Mesothelial cell of epicardium (in vitro differentiated cells): ENCODE data around the gene GCC2. TPM values are rescaled to one million over a fixed set of nuclear protein-coding genes. Genes with fewer than 3 reads are reported as not detected.

Experiments used
- DNase-seq, 2 experiments: peaks; one replicate each; pipeline ENCODE4 v3.0.0; 2021; ENCODE audit warnings: low spot score in 2 of 2; ENCODE audit not compliant: unreplicated experiment in 2 of 2
- H3K27ac Mint-ChIP-seq: 2 replicates; pipeline ENCODE4 v1.8.0; 2021; ENCODE audit warnings: mixed read lengths
- H3K27me3 Mint-ChIP-seq: 2 replicates; pipeline ENCODE4 v1.8.0; 2021; ENCODE audit warnings: low read depth, mixed read lengths
- H3K36me3 Mint-ChIP-seq: 2 replicates; pipeline ENCODE4 v1.8.0; 2021; ENCODE audit warnings: mixed read lengths
- H3K4me1 Mint-ChIP-seq: 2 replicates; pipeline ENCODE4 v1.8.0; 2021; ENCODE audit warnings: mixed read lengths
- H3K4me3 Mint-ChIP-seq: 2 replicates; pipeline ENCODE4 v1.8.0; 2021; ENCODE audit warnings: mild to moderate bottlenecking, moderate library complexity, mixed read lengths
- H3K9me3 Mint-ChIP-seq: 2 replicates; pipeline ENCODE4 v1.8.0; 2021; ENCODE audit warnings: mixed read lengths
- total RNA-seq: library from RNA; stranded (reverse); gene quantifications from 3 replicates; pipeline ENCODE4 v1.2.1, GENCODE V29; 2021
- TF ChIP-seq, protein P1 (sequence below): fragments of 200-600 bp; sonication (generic); IDR thresholded peaks from one replicate; pipeline ENCODE4 v1.5.0; 2021; ENCODE audit warnings: antibody characterized with exemption; ENCODE audit not compliant: unreplicated experiment

GCC2 gene
- total RNA-seq, 1 donor from 2014 or later: 44.2 TPM

DNA sequence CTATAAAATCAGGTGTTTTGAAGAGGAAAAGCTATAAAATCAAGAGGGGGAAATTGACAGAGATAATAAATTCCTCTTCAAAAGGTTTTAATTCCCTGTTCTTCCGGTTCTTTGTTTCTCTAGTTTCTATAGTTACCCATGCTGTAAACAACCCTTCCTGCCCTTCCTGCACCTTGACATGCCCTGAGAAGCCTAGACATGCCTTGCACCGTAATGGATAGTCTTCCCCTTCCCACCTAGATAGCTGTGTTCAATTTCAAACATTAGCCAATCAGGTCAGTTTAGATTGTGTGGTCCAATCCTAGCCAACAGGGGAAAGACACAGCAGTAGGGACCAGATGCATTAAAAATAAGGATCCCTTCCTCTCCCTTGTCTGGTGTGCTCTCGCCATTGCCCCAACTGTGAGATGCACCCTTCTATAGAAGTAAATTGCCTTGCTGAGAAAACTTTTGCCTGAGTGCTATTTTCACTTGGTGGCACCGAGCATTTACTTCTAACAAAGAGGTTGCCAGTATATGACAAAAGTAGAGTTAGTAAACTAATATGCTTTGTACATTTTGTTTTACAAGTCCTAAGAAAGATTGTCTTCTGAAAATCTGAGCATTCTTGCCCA is 44.1 kb upstream of the GCC2 start:
- no peak overlapping the region for H3K27ac Mint-ChIP-seq
- H3K36me3 Mint-ChIP-seq: no peaks in the 10 kb centered on the region
- H3K9me3 Mint-ChIP-seq: peaks cover 30% of the 10 kb centered on the region
- no peaks in the 10 kb centered on the region for H3K4me1 Mint-ChIP-seq
- no peaks in the 10 kb centered on the region for H3K27me3 Mint-ChIP-seq
- TF ChIP-seq, protein P1, sequence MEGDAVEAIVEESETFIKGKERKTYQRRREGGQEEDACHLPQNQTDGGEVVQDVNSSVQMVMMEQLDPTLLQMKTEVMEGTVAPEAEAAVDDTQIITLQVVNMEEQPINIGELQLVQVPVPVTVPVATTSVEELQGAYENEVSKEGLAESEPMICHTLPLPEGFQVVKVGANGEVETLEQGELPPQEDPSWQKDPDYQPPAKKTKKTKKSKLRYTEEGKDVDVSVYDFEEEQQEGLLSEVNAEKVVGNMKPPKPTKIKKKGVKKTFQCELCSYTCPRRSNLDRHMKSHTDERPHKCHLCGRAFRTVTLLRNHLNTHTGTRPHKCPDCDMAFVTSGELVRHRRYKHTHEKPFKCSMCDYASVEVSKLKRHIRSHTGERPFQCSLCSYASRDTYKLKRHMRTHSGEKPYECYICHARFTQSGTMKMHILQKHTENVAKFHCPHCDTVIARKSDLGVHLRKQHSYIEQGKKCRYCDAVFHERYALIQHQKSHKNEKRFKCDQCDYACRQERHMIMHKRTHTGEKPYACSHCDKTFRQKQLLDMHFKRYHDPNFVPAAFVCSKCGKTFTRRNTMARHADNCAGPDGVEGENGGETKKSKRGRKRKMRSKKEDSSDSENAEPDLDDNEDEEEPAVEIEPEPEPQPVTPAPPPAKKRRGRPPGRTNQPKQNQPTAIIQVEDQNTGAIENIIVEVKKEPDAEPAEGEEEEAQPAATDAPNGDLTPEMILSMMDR: no peak
- no peak overlapping the region for H3K4me3 Mint-ChIP-seq
- no peak for DNase-seq

DNA sequence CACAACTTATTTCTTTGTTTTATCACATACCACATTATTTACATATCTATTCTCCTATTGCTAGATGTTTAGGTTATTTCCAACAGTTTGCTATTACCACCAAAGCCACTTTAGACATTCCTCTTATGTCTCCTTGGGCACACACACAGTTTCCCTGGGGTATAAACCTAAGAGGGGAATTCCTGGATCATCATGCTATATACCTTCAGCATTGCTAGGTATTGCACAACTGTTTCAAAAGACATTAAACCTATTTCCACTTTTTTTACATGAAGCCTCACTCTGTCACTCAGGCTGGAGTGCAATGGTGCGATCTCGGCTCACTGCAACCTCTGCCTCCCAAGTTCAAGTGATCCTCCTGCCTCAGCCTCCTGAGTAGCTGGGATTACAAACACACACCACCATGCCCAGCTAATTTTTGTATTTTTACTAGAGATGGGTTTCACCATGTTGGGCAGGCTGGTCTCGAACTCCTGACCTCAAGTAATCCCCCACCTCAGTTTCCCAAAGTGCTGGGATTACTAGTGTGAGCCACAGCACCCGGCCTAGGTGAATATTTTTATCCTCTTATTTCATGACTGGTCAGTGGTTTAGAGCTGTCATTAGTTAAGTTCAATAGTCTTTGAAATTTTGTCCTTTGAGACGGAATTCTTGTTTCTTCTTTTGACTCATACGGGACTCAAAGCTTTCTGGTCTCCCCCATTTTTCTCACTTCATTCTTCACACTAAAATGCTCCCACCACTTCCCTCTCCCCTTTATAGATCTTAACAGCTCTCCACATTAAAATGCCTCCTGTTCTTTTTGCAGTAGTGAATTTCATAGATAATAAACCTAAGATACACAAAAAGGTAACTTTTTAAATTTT is 40.9 kb upstream of the GCC2 start:
- peaks cover 20% of the 10 kb centered on the region for H3K9me3 Mint-ChIP-seq
- TF ChIP-seq, protein P1: no peak
- H3K4me3 Mint-ChIP-seq: no peak overlapping the region
- no peaks in the 10 kb centered on the region for H3K27me3 Mint-ChIP-seq
- H3K36me3 Mint-ChIP-seq: no peaks in the 10 kb centered on the region
- no peak for DNase-seq
- no peak overlapping the region for H3K27ac Mint-ChIP-seq
- H3K4me1 Mint-ChIP-seq: peaks cover 3% of the 10 kb centered on the region

DNA sequence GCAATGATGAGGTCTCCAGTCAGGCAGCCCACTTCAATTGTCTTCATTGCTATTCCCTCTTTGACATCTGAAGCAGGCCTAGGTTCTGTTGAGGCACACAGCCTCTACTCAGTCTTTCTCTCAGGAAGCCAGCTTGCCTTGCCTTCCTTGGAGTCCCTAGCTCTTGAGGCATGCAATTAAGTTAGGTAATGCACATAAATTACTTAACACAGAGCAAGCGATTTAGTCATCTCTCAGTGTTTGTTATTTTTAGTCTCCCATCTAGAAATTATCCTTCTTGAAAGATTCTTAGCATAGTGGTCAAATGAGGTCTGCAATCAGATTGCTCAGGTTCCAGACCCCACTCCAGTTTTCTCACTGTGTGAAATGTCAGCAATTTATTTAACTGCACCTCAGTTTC is 39.2 kb upstream of the GCC2 start:
- Mint-ChIP-seq H3K27ac (no peak overlapping the region), H3K4me1 (peaks cover 4% of the 10 kb centered on the region), H3K9me3 (peaks cover 13% of the 10 kb centered on the region), H3K27me3 (no peaks in the 10 kb centered on the region), H3K4me3 (no peak overlapping the region), H3K36me3 (no peaks in the 10 kb centered on the region)
- no peak for DNase-seq
- TF ChIP-seq, protein P1: no peak

DNA sequence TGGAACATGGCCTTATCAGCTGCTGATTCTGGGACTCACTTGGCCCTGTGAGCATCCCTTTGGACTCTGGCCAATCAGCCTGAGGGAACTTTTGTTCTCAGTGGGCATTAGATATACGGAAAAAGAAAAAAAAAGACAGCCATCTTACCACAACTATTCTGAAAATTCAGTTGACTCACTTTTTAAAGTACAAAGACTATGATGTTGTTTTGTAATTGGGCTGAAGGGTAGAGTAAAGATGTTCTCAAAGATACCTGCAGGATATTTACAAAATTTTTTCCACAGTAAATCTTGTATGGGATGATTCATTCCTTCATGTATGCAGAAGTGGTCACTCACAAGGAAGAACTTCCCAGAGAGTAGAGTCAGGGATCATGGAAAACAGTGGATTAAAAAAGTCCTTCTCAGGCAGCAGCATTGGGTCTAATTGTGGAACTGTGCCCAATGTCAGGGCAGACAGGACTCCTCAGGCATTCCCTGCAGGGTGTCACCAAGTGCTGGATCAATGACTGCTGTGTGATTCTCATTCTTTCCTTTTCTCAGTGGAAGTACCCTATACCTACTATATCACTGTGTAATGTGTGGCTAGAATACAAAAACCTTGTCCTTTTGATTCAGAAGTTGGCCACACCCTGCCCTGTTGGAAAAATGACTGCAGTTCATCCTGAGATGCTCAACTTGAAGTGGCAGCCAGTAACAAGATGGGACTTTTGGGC is 35.9 kb upstream of the GCC2 start:
- Mint-ChIP-seq H3K4me1 (peaks cover 4% of the 10 kb centered on the region), H3K36me3 (no peaks in the 10 kb centered on the region), H3K9me3 (no peaks in the 10 kb centered on the region), H3K27me3 (no peaks in the 10 kb centered on the region), H3K4me3 (no peak overlapping the region), H3K27ac (no peak overlapping the region)
- DNase-seq: peak in 1 of 2 experiments; percentile 40
- TF ChIP-seq, protein P1: no peak

DNA sequence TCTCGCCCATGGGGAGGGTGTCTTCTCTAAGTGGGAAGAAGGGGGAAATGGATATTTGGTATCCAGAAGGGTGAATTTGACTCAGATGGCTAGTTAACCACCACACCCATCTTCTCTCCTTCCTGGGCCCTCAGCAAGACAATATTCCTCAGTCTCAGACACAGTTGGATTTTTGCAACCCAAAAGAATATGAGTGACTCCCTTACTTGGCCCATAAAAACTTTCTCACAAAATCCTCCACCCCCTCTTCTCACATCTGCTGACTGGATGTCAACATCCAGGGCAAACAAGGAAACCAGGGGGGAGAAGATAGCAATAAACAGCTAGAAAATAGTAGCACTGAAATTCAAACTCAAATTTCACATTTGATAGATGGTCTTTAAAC is 35.3 kb upstream of the GCC2 start:
- peaks cover 4% of the 10 kb centered on the region for H3K4me1 Mint-ChIP-seq
- H3K27ac Mint-ChIP-seq: no peak overlapping the region
- no peaks in the 10 kb centered on the region for H3K27me3 Mint-ChIP-seq
- H3K4me3 Mint-ChIP-seq: no peak overlapping the region
- DNase-seq: no peak
- no peaks in the 10 kb centered on the region for H3K9me3 Mint-ChIP-seq
- no peaks in the 10 kb centered on the region for H3K36me3 Mint-ChIP-seq
- TF ChIP-seq, protein P1: no peak
